CD4-positive, alpha-beta T cell (primary cell): ENCODE results near the gene HDGFL1. TPM values are rescaled to one million over a fixed set of nuclear protein-coding genes. Genes with fewer than 3 reads are reported as not detected.

Experiments used
- ATAC-seq: fragments of 200-7000 bp; cut with Tn5 transposase; one replicate; pipeline ENCODE4 v1.10.0; 2022; ENCODE audit warnings: mild to moderate bottlenecking; ENCODE audit not compliant: poor library complexity
- CTCF ChIA-PET: fragments of 350-600 bp; sonication (Branson Sonifier 250); formaldehyde crosslinking; loops from one replicate; lab custom pipeline; 2021; ENCODE audit warnings: antibody characterized with exemption, inconsistent platforms; lab: Charles Lee
- POLR2A ChIA-PET: fragments of 350-600 bp; sonication (Branson Sonifier 250); formaldehyde crosslinking; loops from one replicate; lab custom pipeline; 2021; ENCODE audit warnings: antibody characterized with exemption, inconsistent platforms; lab: Charles Lee
- DNase-seq, 14 experiments: peaks; one replicate each; pipeline ENCODE4 v3.0.0-alpha.2; 2013 to 2020; ENCODE audit warnings: mixed read lengths in 2 of 14
- H3K27ac ChIP-seq, 2 donors: one replicate each; pipeline versions ENCODE4 v1.5.1 to v1.7.0; 2013; ENCODE audit warnings: low read length in 2 of 2, low read depth in 1 of 2, mild to moderate bottlenecking in 1 of 2
- H3K27me3 ChIP-seq, 2 experiments: 1 replicate in 1 of 2; 2 replicates in 1 of 2; pipeline versions ENCODE4 v1.6.1 to v1.7.0; 2013; ENCODE audit warnings: low read length in 2 of 2, control low read depth in 1 of 2, mild to moderate bottlenecking in 1 of 2, moderate library complexity in 1 of 2; ENCODE audit not compliant: insufficient read depth in 2 of 2, control insufficient read depth in 1 of 2
- H3K36me3 ChIP-seq: one replicate; pipeline ENCODE4 v1.6.1; 2013; ENCODE audit warnings: low read length, control low read depth; ENCODE audit not compliant: insufficient read depth
- H3K4me1 ChIP-seq: one replicate; pipeline ENCODE4 v1.6.1; 2013; ENCODE audit warnings: low read length, control low read depth; ENCODE audit not compliant: insufficient read depth
- H3K4me3 ChIP-seq: one replicate; pipeline ENCODE4 v1.5.1; 2013; ENCODE audit warnings: mild to moderate bottlenecking, low read length, moderate library complexity
- H3K9me3 ChIP-seq, 2 experiments: 1 replicate in 1 of 2; 2 replicates in 1 of 2; pipeline versions ENCODE4 v1.6.1 to v1.7.0; 2013; ENCODE audit warnings: low read length in 2 of 2, mild to moderate bottlenecking in 2 of 2, control low read depth in 1 of 2, moderate library complexity in 1 of 2; ENCODE audit not compliant: control insufficient read depth in 1 of 2, insufficient read depth in 1 of 2
- H3K27ac Mint-ChIP-seq: one replicate; pipeline ENCODE4 v1.8.0; 2020; ENCODE audit warnings: mixed read lengths
- H3K27me3 Mint-ChIP-seq: one replicate; pipeline ENCODE4 v1.8.0; 2021; ENCODE audit warnings: mixed read lengths
- H3K36me3 Mint-ChIP-seq: one replicate; pipeline ENCODE4 v1.8.0; 2021; ENCODE audit warnings: low read depth, mixed read lengths
- H3K4me1 Mint-ChIP-seq: one replicate; pipeline ENCODE4 v1.8.0; 2021; ENCODE audit warnings: low read depth, mixed read lengths
- H3K4me3 Mint-ChIP-seq: one replicate; pipeline ENCODE4 v1.8.0; 2020; ENCODE audit warnings: mild to moderate bottlenecking, mixed read lengths
- H3K9me3 Mint-ChIP-seq: one replicate; pipeline ENCODE4 v1.8.0; 2020; ENCODE audit warnings: mixed read lengths
- intact Hi-C, 2 experiments: fragments of 100-400 bp; cut with DNase I in 1 of 2; cut with micrococcal nuclease in 1 of 2; formaldehyde crosslinking; loops; one replicate each; pipeline versions ENCODE4 v1.15.1 to v1.9.0; 2023 to 2025; cut with DNase I, micrococcal nuclease
- total RNA-seq, 174 experiments: library from RNA in 2 of 174; stranded (reverse) in 2 of 174; gene quantifications; one replicate each; pipeline ENCODE4 v1.2.3 and lab custom pipeline; 2021 to 2026
- TF ChIP-seq, protein P1 (sequence below): fragments of 200-600 bp; IDR thresholded peaks from one replicate; pipeline ENCODE4 v1.8.0; 2022; ENCODE audit warnings: antibody characterized with exemption, mild to moderate bottlenecking

HDGFL1 gene
- total RNA-seq, 2 experiments from 2014 or later = not detected

DNA sequence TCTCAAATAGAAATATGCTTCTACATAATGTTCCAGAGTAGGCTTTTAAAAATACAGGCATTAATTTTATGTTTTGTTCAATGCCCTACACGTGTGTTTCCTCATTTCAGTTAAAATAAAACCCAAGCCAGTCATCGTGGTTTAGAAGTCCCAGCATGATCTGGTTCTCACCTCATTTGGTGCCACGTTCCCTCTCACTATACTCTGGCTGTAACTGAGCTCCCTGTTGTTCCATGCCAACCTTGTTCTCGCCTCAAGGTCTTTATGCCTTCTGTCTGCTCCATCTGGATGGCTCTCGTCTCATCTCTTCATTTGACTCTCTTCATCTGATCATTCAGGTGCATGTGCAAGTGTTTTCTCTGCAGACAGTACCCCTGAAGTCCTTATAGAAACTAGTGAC lies 32.6 kb downstream of the HDGFL1 start:
- CTCF ChIA-PET = no interaction called here
- Mint-ChIP-seq H3K36me3 (no peaks in the 10 kb centered on the region), H3K27me3 (no peaks in the 10 kb centered on the region), H3K9me3 (no peaks in the 10 kb centered on the region), H3K27ac (no peak overlapping the region), H3K4me3 (no peak overlapping the region), H3K4me1 (no peaks in the 10 kb centered on the region)
- no peak for DNase-seq
- TF ChIP-seq, protein P1, sequence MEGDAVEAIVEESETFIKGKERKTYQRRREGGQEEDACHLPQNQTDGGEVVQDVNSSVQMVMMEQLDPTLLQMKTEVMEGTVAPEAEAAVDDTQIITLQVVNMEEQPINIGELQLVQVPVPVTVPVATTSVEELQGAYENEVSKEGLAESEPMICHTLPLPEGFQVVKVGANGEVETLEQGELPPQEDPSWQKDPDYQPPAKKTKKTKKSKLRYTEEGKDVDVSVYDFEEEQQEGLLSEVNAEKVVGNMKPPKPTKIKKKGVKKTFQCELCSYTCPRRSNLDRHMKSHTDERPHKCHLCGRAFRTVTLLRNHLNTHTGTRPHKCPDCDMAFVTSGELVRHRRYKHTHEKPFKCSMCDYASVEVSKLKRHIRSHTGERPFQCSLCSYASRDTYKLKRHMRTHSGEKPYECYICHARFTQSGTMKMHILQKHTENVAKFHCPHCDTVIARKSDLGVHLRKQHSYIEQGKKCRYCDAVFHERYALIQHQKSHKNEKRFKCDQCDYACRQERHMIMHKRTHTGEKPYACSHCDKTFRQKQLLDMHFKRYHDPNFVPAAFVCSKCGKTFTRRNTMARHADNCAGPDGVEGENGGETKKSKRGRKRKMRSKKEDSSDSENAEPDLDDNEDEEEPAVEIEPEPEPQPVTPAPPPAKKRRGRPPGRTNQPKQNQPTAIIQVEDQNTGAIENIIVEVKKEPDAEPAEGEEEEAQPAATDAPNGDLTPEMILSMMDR = no peak
- POLR2A ChIA-PET = no interaction called here
- ATAC-seq = no peak
- intact Hi-C loops = no loop called here
- Histone ChIP-seq H3K27ac (no peak overlapping the region), H3K27me3 (no peaks in the 10 kb centered on the region), H3K36me3 (no peaks in the 10 kb centered on the region), H3K4me1 (no peaks in the 10 kb centered on the region), H3K9me3 (no peaks in the 10 kb centered on the region), H3K4me3 (no peak overlapping the region)

DNA sequence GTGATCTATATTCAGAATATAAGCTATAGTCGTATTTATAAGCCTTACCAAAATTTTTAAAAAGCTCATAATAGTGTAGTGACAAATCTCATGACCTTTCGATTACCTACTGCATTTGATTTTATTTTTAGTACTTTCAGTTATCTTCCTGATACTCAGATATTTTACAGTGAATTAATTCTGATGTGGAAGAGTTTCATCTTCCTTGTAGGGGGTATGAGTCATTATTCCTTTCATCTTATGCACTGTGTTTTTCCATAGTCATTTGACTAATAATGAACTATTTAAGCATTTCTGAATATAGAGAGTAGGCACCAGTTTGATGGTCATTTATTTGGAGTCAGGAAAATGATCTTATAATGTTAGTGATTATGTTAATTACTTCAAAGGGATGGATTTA lies 36.4 kb downstream of the HDGFL1 start:
- no peaks in the 10 kb centered on the region for H3K4me1 Mint-ChIP-seq
- CTCF ChIA-PET = interaction anchor here (0.6 kb wide), 1 partner anchor 110 kb away, joined by 3 read pairs; no protein-coding TSS in a partner anchor

DNA sequence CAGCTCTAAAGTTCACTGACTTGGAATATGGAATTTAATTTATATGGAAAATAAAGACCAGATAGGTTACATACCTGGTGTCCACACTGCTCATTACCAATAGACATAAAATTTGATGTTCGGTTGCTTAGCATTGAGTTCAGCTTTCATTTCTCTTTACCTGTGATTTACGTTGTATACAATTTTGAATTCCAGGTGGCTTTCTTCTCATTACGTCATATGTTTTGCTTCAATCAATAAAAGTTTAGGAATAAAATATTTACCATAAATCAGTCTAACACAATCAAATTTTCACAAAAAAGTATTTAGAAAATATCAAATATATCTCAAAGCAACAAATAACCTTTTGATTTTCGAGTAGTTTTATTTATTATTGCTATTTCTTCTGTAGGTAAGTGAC lies 40.8 kb downstream of the HDGFL1 start:
- POLR2A ChIA-PET = no interaction called here
- TF ChIP-seq, protein P1 = no peak

More for the DNA sequence above, 36.4 kb downstream of the HDGFL1 start:
- Histone ChIP-seq H3K4me1 (no peaks in the 10 kb centered on the region), H3K27me3 (no peaks in the 10 kb centered on the region), H3K27ac (no peak overlapping the region), H3K4me3 (no peak overlapping the region), H3K36me3 (no peaks in the 10 kb centered on the region), H3K9me3 (no peaks in the 10 kb centered on the region)
- DNase-seq = no peak
- Mint-ChIP-seq H3K4me3 (no peak overlapping the region), H3K27ac (no peak overlapping the region), H3K9me3 (no peaks in the 10 kb centered on the region), H3K36me3 (no peaks in the 10 kb centered on the region), H3K27me3 (no peaks in the 10 kb centered on the region)
- TF ChIP-seq, protein P1 = no peak
- intact Hi-C loops = no loop called here
- ATAC-seq = no peak
- POLR2A ChIA-PET = no interaction called here

More for the DNA sequence above, 40.8 kb downstream of the HDGFL1 start:
- peaks cover 3% of the 10 kb centered on the region for H3K9me3 Mint-ChIP-seq
- Histone ChIP-seq H3K36me3 (no peaks in the 10 kb centered on the region), H3K9me3 (no peaks in the 10 kb centered on the region), H3K4me3 (no peak overlapping the region), H3K27ac (no peak overlapping the region), H3K4me1 (no peaks in the 10 kb centered on the region), H3K27me3 (no peaks in the 10 kb centered on the region)
- CTCF ChIA-PET = no interaction called here
- H3K27me3 Mint-ChIP-seq = no peaks in the 10 kb centered on the region
- H3K27ac Mint-ChIP-seq = no peak overlapping the region
- H3K36me3 Mint-ChIP-seq = no peaks in the 10 kb centered on the region
- DNase-seq (no peak), ATAC-seq (no peak)
- no peaks in the 10 kb centered on the region for H3K4me1 Mint-ChIP-seq
- intact Hi-C loops = no loop called here
- no peak overlapping the region for H3K4me3 Mint-ChIP-seq
